ENCODE results near the gene COX7A2.

The COX7A2 gene

DNA sequence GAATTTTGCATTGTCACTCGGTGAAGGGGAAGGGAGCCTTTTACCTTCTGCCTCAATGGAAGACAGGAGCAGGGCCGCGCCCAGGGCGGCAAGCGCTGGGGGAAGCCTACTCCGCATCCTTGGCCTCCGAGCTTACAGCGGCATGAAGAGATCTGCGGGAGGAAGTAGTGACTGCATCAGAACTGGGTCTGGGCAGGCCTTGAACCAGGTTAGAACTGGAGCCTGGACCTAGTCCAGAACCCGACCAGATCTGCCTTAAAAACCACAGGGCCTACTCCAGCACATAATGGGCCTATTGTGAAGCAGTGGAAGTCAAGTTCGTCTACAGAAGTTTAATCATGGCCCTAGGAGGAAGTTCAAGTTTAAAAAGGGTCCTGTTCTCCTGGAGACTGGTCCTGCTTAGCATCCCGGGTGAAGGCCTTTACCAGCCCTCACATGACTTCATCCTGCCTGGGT is 40.9 kb downstream of the COX7A2 start:
- peak overlapping the region in 1 of 2 donors; percentile 21 for H3K4me3 ChIP-seq (ENCODE audit: low read depth in 1 of 2, low read length in 2 of 2)
- peaks cover 54 to 61% of the 10 kb centered on the region in 2 donors for H3K27me3 ChIP-seq (ENCODE audit: control insufficient read depth in 1 of 2, insufficient read depth in 2 of 2, low read length in 2 of 2)
- H3K9ac ChIP-seq (ENCODE audit: low read depth in 1 of 2, low read length in 2 of 2) = no peak overlapping the region
- no peaks in the 10 kb centered on the region for H3K9me3 ChIP-seq (ENCODE audit: control insufficient read depth in 1 of 2, low read length in 2 of 2)
- H3K4me1 ChIP-seq (ENCODE audit: control insufficient read depth in 1 of 2, insufficient read depth in 2 of 2, low read length in 2 of 2) = peaks cover 0 to 33% of the 10 kb centered on the region in 2 donors
- no peak overlapping the region for H3K27ac ChIP-seq (ENCODE audit: low read depth, low read length)
- no peaks in the 10 kb centered on the region for H3K36me3 ChIP-seq (ENCODE audit: control insufficient read depth in 1 of 2, insufficient read depth in 2 of 2, low read length in 2 of 2)

GRCh38 chr6:75201901-75202672 is 41.5 kb downstream of the COX7A2 start:
- H3K27ac ChIP-seq (ENCODE audit: low read depth, low read length) = no peak overlapping the region
- no peak overlapping the region for H3K9ac ChIP-seq (ENCODE audit: low read depth in 1 of 2, low read length in 2 of 2)
- no peaks in the 10 kb centered on the region for H3K9me3 ChIP-seq (ENCODE audit: control insufficient read depth in 1 of 2, low read length in 2 of 2)
- H3K27me3 ChIP-seq (ENCODE audit: control insufficient read depth in 1 of 2, insufficient read depth in 2 of 2, low read length in 2 of 2) = peaks cover 48 to 54% of the 10 kb centered on the region in 2 donors
- H3K4me3 ChIP-seq (ENCODE audit: low read depth in 1 of 2, low read length in 2 of 2) = peak overlapping the region in 1 of 2 donors; percentile 21
- H3K36me3 ChIP-seq (ENCODE audit: control insufficient read depth in 1 of 2, insufficient read depth in 2 of 2, low read length in 2 of 2) = no peaks in the 10 kb centered on the region
- H3K4me1 ChIP-seq (ENCODE audit: control insufficient read depth in 1 of 2, insufficient read depth in 2 of 2, low read length in 2 of 2) = peaks cover 0 to 26% of the 10 kb centered on the region in 2 donors

GRCh38 chr6:75201021-75201420 is 42.6 kb downstream of the COX7A2 start:
- Histone ChIP-seq H3K4me3 (ENCODE audit: low read depth in 1 of 2, low read length in 2 of 2) (no peak overlapping the region), H3K9me3 (ENCODE audit: control insufficient read depth in 1 of 2, low read length in 2 of 2) (no peaks in the 10 kb centered on the region), H3K27me3 (ENCODE audit: control insufficient read depth in 1 of 2, insufficient read depth in 2 of 2, low read length in 2 of 2) (peaks cover 38 to 44% of the 10 kb centered on the region in 2 donors), H3K9ac (ENCODE audit: low read depth in 1 of 2, low read length in 2 of 2) (no peak overlapping the region), H3K4me1 (ENCODE audit: control insufficient read depth in 1 of 2, insufficient read depth in 2 of 2, low read length in 2 of 2) (peaks cover 0 to 23% of the 10 kb centered on the region in 2 donors), H3K27ac (ENCODE audit: low read depth, low read length) (no peak overlapping the region), H3K36me3 (ENCODE audit: control insufficient read depth in 1 of 2, insufficient read depth in 2 of 2, low read length in 2 of 2) (no peaks in the 10 kb centered on the region)

GRCh38 chr6:75199889-75200288 is 43.7 kb downstream of the COX7A2 start:
- Histone ChIP-seq H3K27ac (ENCODE audit: low read depth, low read length) (no peak overlapping the region), H3K36me3 (ENCODE audit: control insufficient read depth in 1 of 2, insufficient read depth in 2 of 2, low read length in 2 of 2) (no peaks in the 10 kb centered on the region), H3K27me3 (ENCODE audit: control insufficient read depth in 1 of 2, insufficient read depth in 2 of 2, low read length in 2 of 2) (peaks cover 26 to 32% of the 10 kb centered on the region in 2 donors), H3K4me1 (ENCODE audit: control insufficient read depth in 1 of 2, insufficient read depth in 2 of 2, low read length in 2 of 2) (peaks cover 0 to 13% of the 10 kb centered on the region in 2 donors), H3K9me3 (ENCODE audit: control insufficient read depth in 1 of 2, low read length in 2 of 2) (no peaks in the 10 kb centered on the region), H3K9ac (ENCODE audit: low read depth in 1 of 2, low read length in 2 of 2) (no peak overlapping the region), H3K4me3 (ENCODE audit: low read depth in 1 of 2, low read length in 2 of 2) (no peak overlapping the region)

- Histone ChIP-seq H3K4me1 (ENCODE audit: control insufficient read depth in 1 of 2, insufficient read depth in 2 of 2, low read length in 2 of 2) (no peaks in the 10 kb centered on the region), H3K27me3 (ENCODE audit: control insufficient read depth in 1 of 2, insufficient read depth in 2 of 2, low read length in 2 of 2) (peaks cover 0 to 2% of the 10 kb centered on the region in 2 donors), H3K4me3 (ENCODE audit: low read depth in 1 of 2, low read length in 2 of 2) (no peak overlapping the region), H3K9ac (ENCODE audit: low read depth in 1 of 2, low read length in 2 of 2) (no peak overlapping the region), H3K9me3 (ENCODE audit: control insufficient read depth in 1 of 2, low read length in 2 of 2) (no peaks in the 10 kb centered on the region), H3K27ac (ENCODE audit: low read depth, low read length) (no peak overlapping the region), H3K36me3 (ENCODE audit: control insufficient read depth in 1 of 2, insufficient read depth in 2 of 2, low read length in 2 of 2) (no peaks in the 10 kb centered on the region)
Observed at GRCh38 chr6:75196081-75196687, 47.4 kb downstream of the COX7A2 start.

DNA sequence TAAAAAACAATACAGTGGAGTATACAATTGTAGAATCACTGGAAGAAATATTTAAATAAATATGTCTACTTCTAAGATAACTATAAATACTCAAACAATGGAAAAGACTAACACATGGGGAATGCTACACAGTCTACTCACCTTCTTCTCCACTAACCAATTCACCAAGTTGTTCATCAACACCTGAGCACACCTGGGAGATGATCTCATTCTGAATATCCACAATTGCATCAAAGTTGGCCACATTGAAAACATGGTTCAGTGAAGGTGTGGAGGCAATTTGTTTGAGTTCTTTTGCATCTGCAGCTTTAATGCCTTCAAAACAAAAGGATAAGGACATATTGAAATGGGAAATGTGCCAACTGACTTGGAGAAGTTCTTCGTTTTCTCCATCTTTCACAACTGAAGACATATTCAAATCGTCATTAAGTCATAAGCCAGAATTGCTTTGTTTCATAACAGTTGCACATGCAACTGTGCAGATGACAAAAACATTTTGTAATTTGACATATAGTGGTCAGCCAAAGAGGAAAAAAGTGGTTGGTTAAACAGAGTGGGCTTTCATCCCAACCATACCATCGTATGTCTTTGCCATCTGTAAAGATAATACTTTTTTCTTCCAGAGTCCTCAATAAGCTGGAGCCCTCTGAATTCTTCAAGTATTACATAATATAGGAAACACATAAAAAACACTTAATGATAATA is 55.2 kb downstream of the COX7A2 start:
- no peak overlapping the region for H3K4me3 ChIP-seq (ENCODE audit: low read depth in 1 of 2, low read length in 2 of 2)
- no peaks in the 10 kb centered on the region for H3K27me3 ChIP-seq (ENCODE audit: control insufficient read depth in 1 of 2, insufficient read depth in 2 of 2, low read length in 2 of 2)
- H3K9ac ChIP-seq (ENCODE audit: low read depth in 1 of 2, low read length in 2 of 2) = no peak overlapping the region
- peaks cover 0 to 3% of the 10 kb centered on the region in 2 donors for H3K9me3 ChIP-seq (ENCODE audit: control insufficient read depth in 1 of 2, low read length in 2 of 2)
- H3K4me1 ChIP-seq (ENCODE audit: control insufficient read depth in 1 of 2, insufficient read depth in 2 of 2, low read length in 2 of 2) = no peaks in the 10 kb centered on the region
- H3K27ac ChIP-seq (ENCODE audit: low read depth, low read length) = no peak overlapping the region
- H3K36me3 ChIP-seq (ENCODE audit: control insufficient read depth in 1 of 2, insufficient read depth in 2 of 2, low read length in 2 of 2) = no peaks in the 10 kb centered on the region
